ENCODE data around the gene PRC1. TPM values are rescaled to one million over a fixed set of nuclear protein-coding genes. Genes with fewer than 3 reads are reported as not detected.

PRC1 gene
- total and polyA plus RNA-seq, 8 donors: 3.9 to 12.7 (median 5.0) TPM

- no peaks in the 10 kb centered on the region for H3K9me3 ChIP-seq
- H3K4me1 ChIP-seq: peaks cover 3 to 4% (median 4%) of the 10 kb centered on the region in 3 donors
- DNase-seq: no peak
- H3K27me3 ChIP-seq: no peaks in the 10 kb centered on the region
- H3K4me3 ChIP-seq: no peak overlapping the region
- H3K36me3 ChIP-seq: no peaks in the 10 kb centered on the region
- no peak for ATAC-seq
- TF ChIP-seq CTCF (IDR thresholded peaks at IDR 0.05): no peak
- no peak overlapping the region for H3K27ac ChIP-seq
- 94 to 98% methylated on average over 4 of the region's 4 CpGs for WGBS, 2 donors
- FAIRE-seq: no peak
- intact Hi-C loops (cut with DNase I): no loop called here
These were observed 3.9 kb downstream of the PRC1 start for GRCh38 chr15:90990446-90990845.

GRCh38 chr15:90989040-90989768, 5.1 kb downstream of the PRC1 start:
- peaks cover 0 to 4% (median 4%) of the 10 kb centered on the region in 3 donors for H3K4me1 ChIP-seq
- 93 to 94% methylated on average over 7 of the region's 7 CpGs for WGBS, 2 donors
- no peak for TF ChIP-seq CTCF (IDR thresholded peaks at IDR 0.05)
- H3K4me3 ChIP-seq: no peak overlapping the region
- DNase-seq: no peak
- H3K27me3 ChIP-seq: no peaks in the 10 kb centered on the region
- intact Hi-C loops (cut with DNase I): no loop called here
- H3K9me3 ChIP-seq: no peaks in the 10 kb centered on the region
- FAIRE-seq: no peak
- no peaks in the 10 kb centered on the region for H3K36me3 ChIP-seq
- ATAC-seq: peak in 1 of 4 donors; percentile 19
- no peak overlapping the region for H3K27ac ChIP-seq

- WGBS, 2 donors: 67 to 71% methylated on average over 6 of the region's 6 CpGs
- Histone ChIP-seq H3K36me3 (no peaks in the 10 kb centered on the region), H3K27ac (no peak overlapping the region), H3K9me3 (no peaks in the 10 kb centered on the region), H3K27me3 (no peaks in the 10 kb centered on the region), H3K4me3 (no peak overlapping the region), H3K4me1 (peaks cover 0 to under 1% (median 0%) of the 10 kb centered on the region in 3 donors)
- intact Hi-C loops (cut with DNase I): no loop called here
- ATAC-seq (no peak), FAIRE-seq (no peak), DNase-seq (no peak)
- TF ChIP-seq CTCF (IDR thresholded peaks at IDR 0.05): no peak
These were observed 6.0 kb downstream of the PRC1 start for GRCh38 chr15:90988296-90988695.

- ATAC-seq (no peak), FAIRE-seq (no peak), DNase-seq (no peak)
- Histone ChIP-seq H3K27ac (no peak overlapping the region), H3K36me3 (no peaks in the 10 kb centered on the region), H3K27me3 (no peaks in the 10 kb centered on the region), H3K4me1 (no peaks in the 10 kb centered on the region), H3K9me3 (no peaks in the 10 kb centered on the region), H3K4me3 (no peak overlapping the region)
- TF ChIP-seq CTCF (IDR thresholded peaks at IDR 0.05): no peak
- intact Hi-C loops (cut with DNase I): no loop called here
- 68 to 76% methylated on average over 7 of the region's 7 CpGs for WGBS, 2 donors
These were observed 6.7 kb downstream of the PRC1 start for GRCh38 chr15:90987561-90988141.
